AG10803 (cell line): ENCODE results near the gene SEMA6A.

Experiments
- DNase-seq: peaks from one replicate; pipeline ENCODE4 v3.0.0; 2010; ENCODE audit warnings: low read depth
- H3K4me3 ChIP-seq: 2 replicates; pipeline ENCODE4 v1.5.1; 2011; ENCODE audit warnings: mild to moderate bottlenecking, low read length, control low read depth
- TF ChIP-seq, protein P1 (sequence below): conservative IDR thresholded peaks from 2 replicates; pipeline ENCODE4 v1.5.1; 2011; ENCODE audit warnings: mild to moderate bottlenecking, low read length, control low read depth, inconsistent platforms

SEMA6A gene

GRCh38 chr5:116612431-116612830 is 37.8 kb upstream of the SEMA6A start:
- H3K4me3 ChIP-seq: no peak overlapping the region
- TF ChIP-seq, protein P1, sequence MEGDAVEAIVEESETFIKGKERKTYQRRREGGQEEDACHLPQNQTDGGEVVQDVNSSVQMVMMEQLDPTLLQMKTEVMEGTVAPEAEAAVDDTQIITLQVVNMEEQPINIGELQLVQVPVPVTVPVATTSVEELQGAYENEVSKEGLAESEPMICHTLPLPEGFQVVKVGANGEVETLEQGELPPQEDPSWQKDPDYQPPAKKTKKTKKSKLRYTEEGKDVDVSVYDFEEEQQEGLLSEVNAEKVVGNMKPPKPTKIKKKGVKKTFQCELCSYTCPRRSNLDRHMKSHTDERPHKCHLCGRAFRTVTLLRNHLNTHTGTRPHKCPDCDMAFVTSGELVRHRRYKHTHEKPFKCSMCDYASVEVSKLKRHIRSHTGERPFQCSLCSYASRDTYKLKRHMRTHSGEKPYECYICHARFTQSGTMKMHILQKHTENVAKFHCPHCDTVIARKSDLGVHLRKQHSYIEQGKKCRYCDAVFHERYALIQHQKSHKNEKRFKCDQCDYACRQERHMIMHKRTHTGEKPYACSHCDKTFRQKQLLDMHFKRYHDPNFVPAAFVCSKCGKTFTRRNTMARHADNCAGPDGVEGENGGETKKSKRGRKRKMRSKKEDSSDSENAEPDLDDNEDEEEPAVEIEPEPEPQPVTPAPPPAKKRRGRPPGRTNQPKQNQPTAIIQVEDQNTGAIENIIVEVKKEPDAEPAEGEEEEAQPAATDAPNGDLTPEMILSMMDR: no peak
- no peak for DNase-seq

DNA sequence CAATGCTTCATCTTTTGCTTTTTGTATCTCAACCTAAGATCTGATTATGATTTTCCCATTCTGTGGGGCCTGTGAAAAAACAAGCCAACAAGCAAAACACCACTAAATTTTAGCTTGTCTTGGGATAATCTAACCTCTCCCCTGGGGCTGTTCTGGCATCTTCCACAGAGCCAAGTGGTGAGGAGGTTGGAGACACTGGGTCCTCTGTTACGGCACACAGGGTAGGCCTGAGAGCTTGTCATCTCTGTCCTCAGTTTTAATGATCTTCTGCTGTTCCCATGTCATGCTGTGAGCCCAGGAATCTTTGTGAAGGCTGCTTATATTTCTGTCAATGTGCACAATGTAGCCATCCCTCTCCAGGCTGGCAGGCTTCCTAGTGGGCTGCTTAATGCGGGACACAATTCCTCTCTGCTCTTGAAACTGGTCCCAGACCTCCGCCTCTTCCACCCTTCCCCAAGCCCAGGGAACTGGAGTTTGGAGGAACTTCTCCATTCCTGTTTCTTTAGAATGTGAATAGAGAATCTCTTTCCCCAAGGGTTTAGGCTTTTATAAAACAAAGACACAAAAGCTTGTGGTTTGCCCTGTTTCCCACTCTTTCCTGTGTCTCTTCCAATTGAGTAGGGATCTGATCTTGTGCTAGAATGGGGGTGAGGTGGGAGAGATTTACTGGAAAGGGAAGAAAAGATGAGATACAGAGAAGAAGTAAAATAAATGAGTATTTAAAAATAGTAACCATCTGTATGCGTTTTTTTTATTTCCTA is 30.9 kb upstream of the SEMA6A start:
- TF ChIP-seq, protein P1: no peak
- H3K4me3 ChIP-seq: no peak overlapping the region
- no peak for DNase-seq

- TF ChIP-seq, protein P1: no peak
- DNase-seq: no peak
- H3K4me3 ChIP-seq: no peak overlapping the region
These were observed 30.2 kb upstream of the SEMA6A start for GRCh38 chr5:116604805-116605204.

DNA sequence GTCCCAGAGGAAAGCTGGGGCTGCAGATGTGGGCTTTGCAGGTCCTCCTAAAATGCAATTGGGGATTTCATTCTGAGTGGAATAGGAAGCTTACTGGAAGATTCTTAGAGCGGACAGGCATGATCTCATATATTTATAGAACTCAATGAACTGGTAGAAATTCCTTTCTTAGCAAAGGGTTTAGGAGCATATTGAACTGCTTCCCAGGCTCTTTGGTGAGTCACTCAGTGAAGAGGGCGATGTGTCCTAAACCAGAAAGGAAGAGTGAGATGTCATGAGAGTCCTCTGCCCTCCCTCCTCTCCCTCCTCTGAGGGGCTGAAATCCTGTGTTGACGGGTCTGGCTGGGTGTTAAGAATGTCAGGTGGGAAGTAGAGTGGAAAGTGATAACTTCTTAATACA is 26.3 kb upstream of the SEMA6A start:
- peak; percentile 2 for DNase-seq
- TF ChIP-seq, protein P1: no peak
- H3K4me3 ChIP-seq: no peak overlapping the region

GRCh38 chr5:116598911-116599310 is 24.3 kb upstream of the SEMA6A start:
- TF ChIP-seq, protein P1: no peak
- H3K4me3 ChIP-seq: no peak overlapping the region
- no peak for DNase-seq

GRCh38 chr5:116595498-116595897 is 20.9 kb upstream of the SEMA6A start:
- H3K4me3 ChIP-seq: no peak overlapping the region
- TF ChIP-seq, protein P1: no peak
- no peak for DNase-seq

DNA sequence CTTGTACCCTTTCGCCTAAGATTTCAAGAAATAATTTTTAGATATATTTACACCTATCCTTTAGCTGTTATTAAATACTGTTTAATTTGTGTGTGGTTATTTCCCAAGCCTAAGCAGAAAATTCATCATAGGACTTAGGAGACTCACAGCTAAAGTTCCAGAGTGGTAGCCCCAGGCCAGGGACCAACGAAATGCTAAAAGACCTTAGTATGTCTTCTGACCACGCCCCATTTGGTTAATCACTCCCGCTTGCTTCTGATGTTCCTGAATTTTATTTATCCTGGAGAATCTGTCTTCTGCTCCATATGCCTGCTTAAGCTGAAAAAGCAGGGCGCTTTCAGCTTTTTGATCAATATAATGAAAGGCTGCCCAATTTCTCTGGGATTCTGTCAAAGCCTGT is 18.7 kb upstream of the SEMA6A start:
- H3K4me3 ChIP-seq: no peak overlapping the region
- TF ChIP-seq, protein P1: no peak
- no peak for DNase-seq
